PC-3 (cell line): Measurements from ENCODE around the gene KCND3. TPM values are rescaled to one million over a fixed set of nuclear protein-coding genes. Genes with fewer than 3 reads are reported as not detected.
A peak's percentile ranks its signal among the peaks of the same experiment; 100 is the strongest.

Experiments used
- ATAC-seq: fragments of 200-7000 bp; cut with Tn5 transposase; 2 replicates; pipeline ENCODE4 v1.9.1; 2020; ENCODE audit warnings: mild to moderate bottlenecking, moderate library complexity
- BruUV-seq: library from RNA; stranded (reverse); fragments of 400-500 nt; replicated peaks from 2 replicates; lab custom pipeline; 2021; lab: Mats Ljungman, UMichigan
- CTCF ChIA-PET: fragments of 300-600 bp; sonication (Branson Sonifier 250); formaldehyde crosslinking; loops from one replicate; lab custom pipeline; 2022; ENCODE audit warnings: antibody characterized with exemption; lab: Charles Lee
- POLR2A ChIA-PET: fragments of 300-600 bp; sonication (Branson Sonifier 250); formaldehyde crosslinking; loops from one replicate; lab custom pipeline; 2022; ENCODE audit warnings: antibody characterized with exemption; ENCODE audit not compliant: unreplicated experiment; lab: Charles Lee
- DNase-seq: peaks from one replicate; pipeline ENCODE4 v3.0.0-alpha.2; 2015
- H2AFZ ChIP-seq: fragments of 300-600 bp; sonication (generic); 2 replicates; pipeline ENCODE4 v1.6.0; 2016; ENCODE audit warnings: antibody characterized with exemption, low read length
- H3F3A ChIP-seq: fragments of 300-600 bp; sonication (generic); one replicate; pipeline ENCODE4 v1.6.0; 2017; ENCODE audit warnings: antibody characterized with exemption, low read length, control low read depth, mild to moderate bottlenecking; ENCODE audit not compliant: unreplicated experiment
- H3K27ac ChIP-seq: fragments of 300-600 bp; sonication (generic); 2 replicates; pipeline ENCODE4 v1.5.1; 2016; ENCODE audit warnings: mild to moderate bottlenecking, low read length
- H3K27me3 ChIP-seq: fragments of 300-600 bp; sonication (generic); 2 replicates; pipeline ENCODE4 v1.6.1; 2016; ENCODE audit warnings: low read length, mixed read lengths
- H3K36me3 ChIP-seq: fragments of 300-600 bp; sonication (generic); 2 replicates; pipeline ENCODE4 v1.6.1; 2016; ENCODE audit warnings: low read depth, mixed run types, low read length, mixed read lengths
- H3K4me1 ChIP-seq: fragments of 300-600 bp; sonication (generic); 2 replicates; pipeline ENCODE4 v1.5.1; 2016; ENCODE audit warnings: low read length; ENCODE audit not compliant: insufficient read depth
- H3K4me2 ChIP-seq: fragments of 300-600 bp; sonication (generic); 2 replicates; pipeline ENCODE4 v1.6.0; 2016; ENCODE audit warnings: low read length
- H3K4me3 ChIP-seq: fragments of 300-600 bp; sonication (generic); 2 replicates; pipeline ENCODE4 v1.5.1; 2016; ENCODE audit warnings: mild to moderate bottlenecking, low read length, mixed read lengths
- H3K79me2 ChIP-seq: fragments of 300-600 bp; sonication (generic); 2 replicates; pipeline ENCODE4 v1.6.1; 2017; ENCODE audit warnings: low read length, mixed read lengths
- H3K9ac ChIP-seq: fragments of 300-600 bp; sonication (generic); 2 replicates; pipeline ENCODE4 v1.6.0; 2016; ENCODE audit warnings: mild to moderate bottlenecking, low read length
- H3K9me2 ChIP-seq: fragments of 300-600 bp; sonication (generic); replicated peaks from 2 replicates; pipeline ENCODE4 v1.6.1; 2016; ENCODE audit warnings: mixed run types, low read length, mixed read lengths
- H3K9me3 ChIP-seq: fragments of 300-600 bp; sonication (generic); 2 replicates; pipeline ENCODE4 v1.6.1; 2016; ENCODE audit warnings: low read length, mixed read lengths
- H4K20me1 ChIP-seq: fragments of 300-600 bp; sonication (generic); 2 replicates; pipeline ENCODE4 v1.6.1; 2016; ENCODE audit warnings: low read length, mixed read lengths
- CTCF ChIP-seq: fragments of 300-600 bp; sonication (generic); conservative IDR thresholded peaks from 2 replicates; pipeline ENCODE4 v1.5.1; 2017; ENCODE audit warnings: antibody characterized with exemption, low read depth, mild to moderate bottlenecking, low read length
- EZH2 ChIP-seq: fragments of 300-600 bp; sonication (generic); IDR thresholded peaks from one replicate; pipeline ENCODE4 v1.6.1; 2017; ENCODE audit warnings: antibody characterized with exemption, mild to moderate bottlenecking, low read length; ENCODE audit not compliant: unreplicated experiment
- EZH2phosphoT487 ChIP-seq: fragments of 300-600 bp; sonication (generic); IDR thresholded peaks from 2 replicates; pipeline ENCODE4 v1.6.1; 2018; ENCODE audit warnings: mild to moderate bottlenecking, antibody characterized with exemption, low read length, borderline replicate concordance
- intact Hi-C: fragments of 100-400 bp; cut with micrococcal nuclease; formaldehyde crosslinking; loops from 2 replicates; pipeline ENCODE4 v1.9.0; 2023
- total RNA-seq: library from RNA; depleted of rRNA; stranded (reverse); fragments of >200 nt; gene quantifications from 2 replicates; pipeline ENCODE4 v1.2.3, GENCODE V29; 2014

Gene KCND3
- total RNA-seq, 1 experiment from 2014 or later: not detected

GRCh38 chr1:111959436-111959835, 30.0 kb downstream of the KCND3 start:
- Histone ChIP-seq H3K9me2 (no peaks in the 10 kb centered on the region), H3F3A (no peaks in the 10 kb centered on the region), H3K27ac (no peak overlapping the region), H3K4me1 (no peaks in the 10 kb centered on the region), H4K20me1 (no peaks in the 10 kb centered on the region), H3K9me3 (no peaks in the 10 kb centered on the region), H3K79me2 (no peaks in the 10 kb centered on the region), H3K4me2 (no peak overlapping the region), H2AFZ (no peak overlapping the region), H3K9ac (no peak overlapping the region), H3K27me3 (peaks cover 76% of the 10 kb centered on the region), H3K36me3 (no peaks in the 10 kb centered on the region), H3K4me3 (no peak overlapping the region)
- TF ChIP-seq EZH2 (no peak), EZH2phosphoT487 (no peak), CTCF (0 out of 2 replicates have a peak, but pooled peaks have one; percentile 8)
- intact Hi-C loops: no loop called here
- CTCF ChIA-PET: no interaction called here
- BruUV-seq: no TSS peak
- POLR2A ChIA-PET: no interaction called here
- no peak for ATAC-seq
- DNase-seq: no peak

- Histone ChIP-seq H3K9ac (no peak overlapping the region), H3K36me3 (no peaks in the 10 kb centered on the region), H3K4me1 (no peaks in the 10 kb centered on the region), H3K27me3 (peaks cover 77% of the 10 kb centered on the region), H3K79me2 (no peaks in the 10 kb centered on the region), H3F3A (no peaks in the 10 kb centered on the region), H3K9me2 (no peaks in the 10 kb centered on the region), H3K4me3 (no peak overlapping the region), H4K20me1 (no peaks in the 10 kb centered on the region), H3K4me2 (no peak overlapping the region), H3K27ac (no peak overlapping the region), H2AFZ (no peak overlapping the region), H3K9me3 (no peaks in the 10 kb centered on the region)
- intact Hi-C loops: no loop called here
- ChIA-PET POLR2A (no interaction called here), CTCF (no interaction called here)
- no peak for TF ChIP-seq EZH2
- no peak for TF ChIP-seq EZH2phosphoT487
- TF ChIP-seq CTCF: no peak
- DNase-seq (no peak), ATAC-seq (no peak)
- BruUV-seq: no TSS peak
Measured at GRCh38 chr1:111958851-111959250, 30.6 kb downstream of the KCND3 start.

- no peak for TF ChIP-seq CTCF
- TF ChIP-seq EZH2: no peak
- no peak for TF ChIP-seq EZH2phosphoT487
- no peaks in the 10 kb centered on the region for H3K36me3 ChIP-seq
- no peaks in the 10 kb centered on the region for H3K4me1 ChIP-seq
- H3K4me3 ChIP-seq: no peak overlapping the region
- H4K20me1 ChIP-seq: no peaks in the 10 kb centered on the region
- ChIA-PET CTCF (no interaction called here), POLR2A (no interaction called here)
- no TSS peak for BruUV-seq
- intact Hi-C loops: no loop called here
- ATAC-seq (no peak), DNase-seq (no peak)
- no peaks in the 10 kb centered on the region for H3K79me2 ChIP-seq
- H3K4me2 ChIP-seq: no peak overlapping the region
- no peak overlapping the region for H3K9ac ChIP-seq
- H3K27me3 ChIP-seq: peaks cover 72% of the 10 kb centered on the region
- no peaks in the 10 kb centered on the region for H3K9me2 ChIP-seq
- no peaks in the 10 kb centered on the region for H3K9me3 ChIP-seq
- H3K27ac ChIP-seq: no peak overlapping the region
- H2AFZ ChIP-seq: no peak overlapping the region
- H3F3A ChIP-seq: no peaks in the 10 kb centered on the region
Measured at GRCh38 chr1:111958075-111958474, 31.4 kb downstream of the KCND3 start.
